Measurements from ENCODE around the gene CDKAL1.

GRCh38 chr6:20583444-20583800, 49.2 kb downstream of the CDKAL1 start:
- TF ChIP-seq CTCF (IDR thresholded peaks at IDR 0.05; ENCODE audit: low read depth, low read length) (no peak), EZH2phosphoT487 (IDR thresholded peaks at IDR 0.05; ENCODE audit: low read depth) (no peak)
